ENCODE measurements around the gene PPIL6. TPM values are rescaled to one million over a fixed set of nuclear protein-coding genes. Genes with fewer than 3 reads are reported as not detected.
"Not testable (repeated sequence)": the region's sequence is repeated elsewhere in the genome, so short reads cannot be mapped to it uniquely, and the experiment has no call there.

The PPIL6 gene
- polyA plus RNA-seq, 2 of the 4 experiments (the other 2 are of a cell fraction) = 1.6 to 5.0 TPM

DNA sequence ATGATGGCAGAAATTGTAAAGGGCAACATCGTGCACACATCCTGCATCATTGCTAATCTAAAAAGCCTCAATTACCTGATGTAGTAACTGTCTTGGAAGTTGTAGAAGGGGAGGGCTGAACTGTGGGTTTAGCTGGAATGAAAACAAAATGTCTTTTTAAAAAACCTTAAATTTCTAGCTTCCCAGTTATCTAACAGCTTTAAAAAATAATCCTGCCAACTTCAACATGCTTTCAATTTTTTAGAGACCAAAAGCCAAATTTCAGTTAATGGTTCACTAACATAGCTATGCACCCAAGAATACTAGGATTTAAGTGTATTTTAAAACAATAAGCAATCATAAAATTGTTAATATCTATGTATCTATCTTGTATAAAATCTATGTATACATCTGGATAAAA, 70.1 kb downstream of the PPIL6 start (continued):
- TF ChIP-seq, protein P1, sequence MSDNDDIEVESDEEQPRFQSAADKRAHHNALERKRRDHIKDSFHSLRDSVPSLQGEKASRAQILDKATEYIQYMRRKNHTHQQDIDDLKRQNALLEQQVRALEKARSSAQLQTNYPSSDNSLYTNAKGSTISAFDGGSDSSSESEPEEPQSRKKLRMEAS (IDR thresholded peaks at IDR 0.05) = no peak
- no peak for TF ChIP-seq MYC (IDR thresholded peaks at IDR 0.05; ENCODE audit: borderline replicate concordance, low read length)

DNA sequence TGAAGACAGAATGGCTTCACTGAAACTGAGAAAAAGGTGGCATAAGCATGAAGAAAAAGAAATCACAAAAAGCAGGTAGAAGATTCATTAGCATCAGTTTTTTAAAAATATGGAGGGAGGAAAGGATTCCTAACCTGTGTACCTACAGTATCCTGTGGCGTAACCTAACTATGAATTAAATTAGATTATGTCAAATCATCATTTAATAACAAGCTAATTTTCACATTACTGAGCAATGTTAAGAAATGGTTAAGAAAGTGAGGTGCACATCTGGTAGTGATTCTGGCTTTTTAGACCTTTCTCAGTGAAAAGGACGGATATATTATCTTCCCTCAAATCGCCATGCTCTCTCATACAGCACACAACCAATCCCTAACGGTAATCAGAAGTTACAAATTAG, 70.7 kb downstream of the PPIL6 start:
- Histone ChIP-seq H3K9me3 (no peaks in the 10 kb centered on the region), H3K27ac (no peak overlapping the region), H3K4me1 (peaks cover 15% of the 10 kb centered on the region; the same call in 2 of the 3 replicates), H3K4me2 (no peak overlapping the region), H3K4me3 (no peak overlapping the region)
- DNase-seq (ENCODE audit: low read depth in 1 of 2, low spot score in 1 of 2) = no peak
- CTCF ChIA-PET = interaction anchor here (1.0 to 1.1 kb wide), 2 partner anchors 16 to 182 kb away, joined by 3 to 6 read pairs; no protein-coding TSS in a partner anchor
- no peak for FAIRE-seq
- POLR2A ChIA-PET = no interaction called here
- 93% methylated on average over 4 of the region's 4 CpGs for WGBS (ENCODE audit: missing lambda C conversion rate)
- no peak for ATAC-seq
- no peak for TF ChIP-seq SMC3 (IDR thresholded peaks at IDR 0.05)
- TF ChIP-seq GATA3 (IDR thresholded peaks at IDR 0.05; ENCODE audit: borderline replicate concordance) = no peak
- TF ChIP-seq SREBF2 (IDR thresholded peaks at IDR 0.05) = no peak
- TF ChIP-seq MAFK (IDR thresholded peaks at IDR 0.05; ENCODE audit: partially characterized antibody) = peak; percentile 54
- TF ChIP-seq ZSCAN20 (CRISPR knock-in tag; IDR thresholded peaks at IDR 0.05) = no peak
- no peak for TF ChIP-seq RNF2 (IDR thresholded peaks at IDR 0.05; ENCODE audit: borderline replicate concordance, low read depth)
- TF ChIP-seq NPAS2 (CRISPR knock-in tag; IDR thresholded peaks at IDR 0.05; ENCODE audit: borderline replicate concordance) = no peak
- TF ChIP-seq TFCP2L1 (CRISPR knock-in tag; IDR thresholded peaks at IDR 0.05) = no peak

DNA sequence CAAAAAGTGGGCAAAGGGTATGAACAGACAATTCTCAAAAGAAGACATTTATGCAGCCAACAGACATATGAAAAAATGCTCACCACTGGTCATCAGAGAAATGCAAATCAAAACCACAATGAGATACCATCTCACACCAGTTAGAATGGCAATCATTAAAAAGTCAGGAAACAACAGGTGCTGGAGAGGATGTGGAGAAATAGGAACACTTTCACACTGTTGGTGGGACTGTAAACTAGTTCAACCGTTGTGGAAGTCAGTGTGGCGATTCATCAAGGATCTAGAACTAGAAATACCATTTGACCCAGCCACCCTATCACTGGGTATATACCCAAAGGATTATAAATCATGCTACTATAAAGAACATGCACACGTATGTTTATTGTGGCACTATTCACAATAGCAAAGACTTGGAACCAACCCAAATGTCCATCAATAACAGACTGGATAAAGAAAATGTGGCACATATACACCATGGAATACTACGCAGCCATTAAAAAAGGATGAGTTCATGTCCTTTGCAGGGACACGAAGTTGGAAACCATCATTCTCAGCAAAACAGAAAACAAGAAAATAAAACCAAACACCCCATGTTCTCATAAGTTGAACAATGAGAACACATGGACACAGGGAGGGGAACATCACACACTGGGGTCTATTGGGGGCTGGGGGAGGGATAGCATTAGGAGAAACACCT, 75.9 kb downstream of the PPIL6 start:
- FAIRE-seq; H3K4me1 ChIP-seq; H3K9me3 ChIP-seq; H3K4me2 ChIP-seq; ATAC-seq; POLR2A ChIA-PET; CTCF ChIA-PET; H3K4me3 ChIP-seq; DNase-seq (ENCODE audit: low read depth in 1 of 2, low spot score in 1 of 2); H3K27ac ChIP-seq: not testable (repeated sequence)
- 86% methylated on average over 5 of the region's 5 CpGs for WGBS (ENCODE audit: missing lambda C conversion rate)

DNA sequence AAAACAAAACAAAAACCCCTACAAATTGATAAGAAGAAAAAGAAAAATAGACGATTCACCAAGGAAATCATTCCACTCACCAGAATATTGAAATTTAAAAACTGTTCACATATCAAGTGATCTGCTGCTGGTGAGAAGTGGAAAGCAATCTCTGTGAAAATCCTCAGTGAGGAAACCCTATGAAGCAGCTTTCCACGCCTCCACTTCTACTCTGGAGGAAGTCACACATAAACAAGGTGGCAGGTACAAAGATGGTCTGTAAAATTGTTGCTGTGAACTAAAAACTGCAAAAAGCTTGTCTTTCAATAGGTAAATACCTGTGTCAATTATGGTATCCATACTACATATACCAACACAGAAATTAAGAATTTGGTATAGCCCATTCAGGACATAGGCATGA, 76.7 kb downstream of the PPIL6 start:
- no peak overlapping the region for H3K4me3 ChIP-seq
- 98% methylated on average over 2 of the region's 2 CpGs for WGBS (ENCODE audit: missing lambda C conversion rate)
- ChIA-PET POLR2A (no interaction called here), CTCF (no interaction called here)
- H3K4me2 ChIP-seq = no peak overlapping the region
- ATAC-seq (no peak), FAIRE-seq (no peak), DNase-seq (ENCODE audit: low read depth in 1 of 2, low spot score in 1 of 2) (no peak)
- H3K9me3 ChIP-seq = no peaks in the 10 kb centered on the region
- H3K27ac ChIP-seq = no peak overlapping the region
- no peaks in the 10 kb centered on the region for H3K4me1 ChIP-seq
- TF ChIP-seq TP53 (CRISPR knock-in tag; IDR thresholded peaks at IDR 0.05) = no peak
- TF ChIP-seq HOXB13 (CRISPR knock-in tag; IDR thresholded peaks at IDR 0.05; ENCODE audit: low read depth) = no peak
- no peak for TF ChIP-seq RCOR1 (IDR thresholded peaks at IDR 0.05; ENCODE audit: low read depth, low read length)

DNA sequence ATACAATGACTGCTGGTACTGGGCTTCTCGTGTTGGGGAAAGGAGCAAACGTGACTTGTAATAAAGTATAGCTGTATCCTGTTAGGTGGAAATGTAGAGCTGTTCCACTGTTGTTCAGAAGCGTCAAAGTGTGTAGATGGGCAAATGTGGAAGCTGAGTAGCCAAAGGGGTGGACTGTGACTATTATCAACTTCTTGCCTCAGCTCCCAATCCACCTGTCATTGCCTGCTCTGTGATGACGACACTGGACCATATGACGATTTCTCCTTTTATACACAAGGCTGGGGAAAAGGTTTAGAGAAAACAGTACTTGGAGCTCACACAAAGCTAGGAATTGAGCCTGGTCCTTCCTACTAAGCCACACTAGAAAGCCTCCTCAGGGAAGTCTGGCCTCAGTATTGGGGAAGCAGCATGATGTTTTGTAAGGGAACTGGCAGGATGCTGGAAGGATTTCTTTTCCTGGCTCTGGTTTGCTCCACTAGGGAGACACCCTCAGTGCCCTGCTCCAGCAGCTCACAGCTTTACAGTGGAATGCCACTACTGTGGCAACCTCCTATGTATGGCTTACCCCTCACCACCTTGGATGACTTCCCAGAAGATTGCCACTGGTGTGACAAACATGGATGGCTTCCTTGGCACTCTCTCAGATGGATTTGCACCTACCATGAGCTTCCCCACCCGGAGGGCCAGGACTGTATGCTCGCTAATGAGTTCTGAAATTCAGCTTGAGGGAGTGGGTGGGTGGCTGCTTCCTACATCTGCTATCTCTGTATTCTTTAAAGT, 78.1 kb downstream of the PPIL6 start:
- no peak for TF ChIP-seq RARB (CRISPR knock-in tag; IDR thresholded peaks at IDR 0.05)
- TF ChIP-seq, protein P2, sequence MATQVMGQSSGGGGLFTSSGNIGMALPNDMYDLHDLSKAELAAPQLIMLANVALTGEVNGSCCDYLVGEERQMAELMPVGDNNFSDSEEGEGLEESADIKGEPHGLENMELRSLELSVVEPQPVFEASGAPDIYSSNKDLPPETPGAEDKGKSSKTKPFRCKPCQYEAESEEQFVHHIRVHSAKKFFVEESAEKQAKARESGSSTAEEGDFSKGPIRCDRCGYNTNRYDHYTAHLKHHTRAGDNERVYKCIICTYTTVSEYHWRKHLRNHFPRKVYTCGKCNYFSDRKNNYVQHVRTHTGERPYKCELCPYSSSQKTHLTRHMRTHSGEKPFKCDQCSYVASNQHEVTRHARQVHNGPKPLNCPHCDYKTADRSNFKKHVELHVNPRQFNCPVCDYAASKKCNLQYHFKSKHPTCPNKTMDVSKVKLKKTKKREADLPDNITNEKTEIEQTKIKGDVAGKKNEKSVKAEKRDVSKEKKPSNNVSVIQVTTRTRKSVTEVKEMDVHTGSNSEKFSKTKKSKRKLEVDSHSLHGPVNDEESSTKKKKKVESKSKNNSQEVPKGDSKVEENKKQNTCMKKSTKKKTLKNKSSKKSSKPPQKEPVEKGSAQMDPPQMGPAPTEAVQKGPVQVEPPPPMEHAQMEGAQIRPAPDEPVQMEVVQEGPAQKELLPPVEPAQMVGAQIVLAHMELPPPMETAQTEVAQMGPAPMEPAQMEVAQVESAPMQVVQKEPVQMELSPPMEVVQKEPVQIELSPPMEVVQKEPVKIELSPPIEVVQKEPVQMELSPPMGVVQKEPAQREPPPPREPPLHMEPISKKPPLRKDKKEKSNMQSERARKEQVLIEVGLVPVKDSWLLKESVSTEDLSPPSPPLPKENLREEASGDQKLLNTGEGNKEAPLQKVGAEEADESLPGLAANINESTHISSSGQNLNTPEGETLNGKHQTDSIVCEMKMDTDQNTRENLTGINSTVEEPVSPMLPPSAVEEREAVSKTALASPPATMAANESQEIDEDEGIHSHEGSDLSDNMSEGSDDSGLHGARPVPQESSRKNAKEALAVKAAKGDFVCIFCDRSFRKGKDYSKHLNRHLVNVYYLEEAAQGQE (IDR thresholded peaks at IDR 0.05) = no peak
- TF ChIP-seq, protein P3, sequence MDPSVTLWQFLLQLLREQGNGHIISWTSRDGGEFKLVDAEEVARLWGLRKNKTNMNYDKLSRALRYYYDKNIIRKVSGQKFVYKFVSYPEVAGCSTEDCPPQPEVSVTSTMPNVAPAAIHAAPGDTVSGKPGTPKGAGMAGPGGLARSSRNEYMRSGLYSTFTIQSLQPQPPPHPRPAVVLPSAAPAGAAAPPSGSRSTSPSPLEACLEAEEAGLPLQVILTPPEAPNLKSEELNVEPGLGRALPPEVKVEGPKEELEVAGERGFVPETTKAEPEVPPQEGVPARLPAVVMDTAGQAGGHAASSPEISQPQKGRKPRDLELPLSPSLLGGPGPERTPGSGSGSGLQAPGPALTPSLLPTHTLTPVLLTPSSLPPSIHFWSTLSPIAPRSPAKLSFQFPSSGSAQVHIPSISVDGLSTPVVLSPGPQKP (IDR thresholded peaks at IDR 0.05; ENCODE audit: low read depth, low read length) = no peak
- no peak for TF ChIP-seq TP53 (CRISPR knock-in tag; IDR thresholded peaks at IDR 0.05)
- TF ChIP-seq, protein P4, sequence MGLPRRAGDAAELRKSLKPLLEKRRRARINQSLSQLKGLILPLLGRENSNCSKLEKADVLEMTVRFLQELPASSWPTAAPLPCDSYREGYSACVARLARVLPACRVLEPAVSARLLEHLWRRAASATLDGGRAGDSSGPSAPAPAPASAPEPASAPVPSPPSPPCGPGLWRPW (IDR thresholded peaks at IDR 0.05) = no peak
- no peaks in the 10 kb centered on the region for H3K4me1 ChIP-seq
- WGBS (ENCODE audit: missing lambda C conversion rate) = 94% methylated on average over 5 of the region's 7 CpGs
- DNase-seq (ENCODE audit: low read depth in 1 of 2, low spot score in 1 of 2) (no peak), FAIRE-seq (no peak), ATAC-seq (no peak)
- no peak overlapping the region for H3K4me3 ChIP-seq
- no peak overlapping the region for H3K4me2 ChIP-seq
- POLR2A ChIA-PET = interaction anchor here (0.9 kb wide), 1 partner anchor 21 kb away, joined by 4 read pairs; no protein-coding TSS in a partner anchor
- CTCF ChIA-PET = interaction anchor here (1.1 kb wide), 1 partner anchor 21 kb away, joined by 4 read pairs; no protein-coding TSS in a partner anchor
- H3K27ac ChIP-seq = no peak overlapping the region
- 0 out of 3 replicates have a peak, but pooled peaks cover 3% of the 10 kb centered on the region for H3K9me3 ChIP-seq

All from A549 (cell line).